Heart left ventricle (tissue), 13 donors: ENCODE data around the gene OR52H1.

ENCODE experiments used
- POLR2A ChIP-seq, 2 donors: fragments of 450-650 bp; IDR thresholded peaks; one replicate each; pipeline ENCODE4 v1.6.1; 2017; ENCODE audit warnings: antibody characterized with exemption in 2 of 2, mild to moderate bottlenecking in 2 of 2, moderate library complexity in 2 of 2
- TF ChIP-seq, protein P1 (sequence below), 12 donors: fragments of 200-600 bp; sonication (generic) in 4 of 12; IDR thresholded peaks; one replicate each; pipeline versions ENCODE4 v1.5.0 to v1.8.0; 2018 to 2022; ENCODE audit warnings: antibody characterized with exemption in 12 of 12, mild to moderate bottlenecking in 5 of 12
- donor health status: ischemic (EF 13 %, LVEDD 7.1; RV severe dilation, severe dysfunction).
- donor health status: DM: no; HTN: yes; CAD: no.
- donor health status: DM: no; HTN: no; CAD: no.
- donor health status: ischemic (EF 25% LVEDD 6.9; RV normal size, moderate dysfunction).
- donor health status: ischemic (EF 25% LVEDD 5.7; RV mildly dilated, moderate dysfunction).
- donor health status: ischemic (EF 35%, LVEDD 5.7; RV mildly dilated, moderate dysfunction).
- donor health status: nonischemic (EF 11% LVEDD 7.7; RV severe dilation, severe dysfunction).
- donor health status: DM: yes; HTN: yes; CAD: no.
- donor health status: PGD.
- donor health status: ischemic (EF 29% LVEDD 5.4; RV normal size, mild dysfunction).
- donor health status: nonischemic (EF 23%, LVEDD 6.1; RV moderate dilation, normal function).

DNA sequence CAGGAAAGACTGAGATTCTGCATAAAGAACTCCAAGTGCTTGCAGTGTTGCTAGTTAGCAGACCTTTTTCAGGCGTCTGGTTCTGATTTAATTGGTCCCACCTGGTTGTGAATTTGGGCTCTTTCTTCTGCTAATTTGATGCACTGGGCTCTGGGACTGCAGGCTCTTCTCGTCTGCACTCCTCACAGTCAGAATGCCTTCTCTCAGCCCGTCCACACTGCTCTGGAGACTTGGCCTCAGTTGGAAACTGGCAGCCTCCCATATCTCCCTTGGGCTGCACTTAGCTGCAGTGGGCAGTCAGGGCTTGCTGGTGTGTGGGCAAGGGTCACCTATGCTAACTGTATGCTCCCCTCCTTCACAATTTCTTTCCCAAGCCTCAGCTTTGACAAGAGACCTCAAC is 49.6 kb upstream of the OR52H1 start:
- TF ChIP-seq, protein P1, sequence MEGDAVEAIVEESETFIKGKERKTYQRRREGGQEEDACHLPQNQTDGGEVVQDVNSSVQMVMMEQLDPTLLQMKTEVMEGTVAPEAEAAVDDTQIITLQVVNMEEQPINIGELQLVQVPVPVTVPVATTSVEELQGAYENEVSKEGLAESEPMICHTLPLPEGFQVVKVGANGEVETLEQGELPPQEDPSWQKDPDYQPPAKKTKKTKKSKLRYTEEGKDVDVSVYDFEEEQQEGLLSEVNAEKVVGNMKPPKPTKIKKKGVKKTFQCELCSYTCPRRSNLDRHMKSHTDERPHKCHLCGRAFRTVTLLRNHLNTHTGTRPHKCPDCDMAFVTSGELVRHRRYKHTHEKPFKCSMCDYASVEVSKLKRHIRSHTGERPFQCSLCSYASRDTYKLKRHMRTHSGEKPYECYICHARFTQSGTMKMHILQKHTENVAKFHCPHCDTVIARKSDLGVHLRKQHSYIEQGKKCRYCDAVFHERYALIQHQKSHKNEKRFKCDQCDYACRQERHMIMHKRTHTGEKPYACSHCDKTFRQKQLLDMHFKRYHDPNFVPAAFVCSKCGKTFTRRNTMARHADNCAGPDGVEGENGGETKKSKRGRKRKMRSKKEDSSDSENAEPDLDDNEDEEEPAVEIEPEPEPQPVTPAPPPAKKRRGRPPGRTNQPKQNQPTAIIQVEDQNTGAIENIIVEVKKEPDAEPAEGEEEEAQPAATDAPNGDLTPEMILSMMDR (IDR thresholded peaks at IDR 0.05) = no peak
- TF ChIP-seq POLR2A (IDR thresholded peaks at IDR 0.05) = no peak
